OCI-LY7 (cell line): ENCODE data around the gene DPF3. TPM values are rescaled to one million over a fixed set of nuclear protein-coding genes. Genes with fewer than 3 reads are reported as not detected.

Experiments used
- BruUV-seq: library from RNA; stranded (reverse); fragments of 400-500 nt; replicated peaks from 2 replicates; lab custom pipeline; 2021; lab: Mats Ljungman, UMichigan
- CTCF ChIA-PET: fragments of 300-600 bp; sonication (Branson Sonifier 250); formaldehyde crosslinking; loops from one replicate; lab custom pipeline; 2022; ENCODE audit warnings: antibody characterized with exemption; ENCODE audit not compliant: unreplicated experiment; lab: Charles Lee
- POLR2A ChIA-PET: fragments of 300-600 bp; sonication (Branson Sonifier 250); formaldehyde crosslinking; loops from one replicate; lab custom pipeline; 2022; ENCODE audit warnings: antibody characterized with exemption; lab: Charles Lee
- DNase-seq: peaks from one replicate; pipeline ENCODE4 v3.0.0-alpha.2; 2015; ENCODE audit warnings: low spot score
- H2AFZ ChIP-seq: fragments of 200-600 bp; sonication (generic), shearing (Covaris generic); 2 replicates; pipeline ENCODE4 v1.6.1; 2014; ENCODE audit warnings: mild to moderate bottlenecking, antibody characterized with exemption, low read length, moderate library complexity
- H3K27ac ChIP-seq: fragments of 200-600 bp; sonication (generic); 2 replicates; pipeline ENCODE4 v1.5.1; 2014; ENCODE audit warnings: mixed run types, low read depth, mild to moderate bottlenecking, moderate library complexity, low read length, inconsistent platforms; ENCODE audit not compliant: poor library complexity, severe bottlenecking
- H3K36me3 ChIP-seq: fragments of 200-600 bp; sonication (generic); 2 replicates; pipeline ENCODE4 v1.6.1; 2014; ENCODE audit warnings: mild to moderate bottlenecking, antibody characterized with exemption, low read length, moderate library complexity, mixed read lengths; ENCODE audit not compliant: insufficient read depth
- H3K4me1 ChIP-seq: fragments of 200-600 bp; sonication (generic); 2 replicates; pipeline ENCODE4 v1.5.1; 2014; ENCODE audit warnings: mild to moderate bottlenecking, low read length; ENCODE audit not compliant: insufficient read depth, poor library complexity, severe bottlenecking
- H3K4me2 ChIP-seq: fragments of 200-600 bp; sonication (generic); 2 replicates; pipeline ENCODE4 v1.6.1; 2014; ENCODE audit warnings: mild to moderate bottlenecking, low read length
- H3K4me3 ChIP-seq: fragments of 200-600 bp; sonication (generic); 2 replicates; pipeline ENCODE4 v1.5.1; 2014; ENCODE audit warnings: mild to moderate bottlenecking, low read depth, low read length; ENCODE audit not compliant: poor library complexity, severe bottlenecking
- H3K79me2 ChIP-seq: fragments of 200-600 bp; sonication (generic); 2 replicates; pipeline ENCODE4 v1.6.1; 2016; ENCODE audit warnings: low read depth, mild to moderate bottlenecking, low read length, moderate library complexity, mixed read lengths; ENCODE audit not compliant: insufficient read depth
- H3K9me2 ChIP-seq: fragments of 200-600 bp; sonication (generic); 2 replicates; pipeline ENCODE4 v1.6.1; 2016; ENCODE audit warnings: mild to moderate bottlenecking, low read length, mixed read lengths; ENCODE audit not compliant: insufficient read depth
- H3K9me3 ChIP-seq: fragments of 200-600 bp; sonication (generic); 2 replicates; pipeline ENCODE4 v1.6.1; 2014; ENCODE audit warnings: mild to moderate bottlenecking, mixed run types, low read length, mixed read lengths
- H4K20me1 ChIP-seq: fragments of 200-600 bp; sonication (generic); 2 replicates; pipeline ENCODE4 v1.6.1; 2014; ENCODE audit warnings: mild to moderate bottlenecking, antibody characterized with exemption, low read length, moderate library complexity, mixed read lengths; ENCODE audit not compliant: insufficient read depth
- CTCF ChIP-seq: fragments of 200-600 bp; sonication (generic); conservative IDR thresholded peaks from 2 replicates; pipeline ENCODE4 v1.5.1; 2014; ENCODE audit warnings: mild to moderate bottlenecking, antibody characterized with exemption, low read length, moderate library complexity, mixed read lengths
- EZH2phosphoT487 ChIP-seq: fragments of 200-600 bp; sonication (generic); IDR thresholded peaks from 2 replicates; pipeline ENCODE4 v1.6.1; 2018; ENCODE audit warnings: low read depth, borderline replicate concordance, mild to moderate bottlenecking, mixed run types, antibody characterized with exemption, low read length, moderate library complexity, mixed read lengths
- intact Hi-C: fragments of 100-400 bp; cut with micrococcal nuclease; formaldehyde crosslinking; loops from one replicate; pipeline ENCODE4 v1.10.0; 2022; ENCODE audit not compliant: unreplicated experiment
- total RNA-seq, 2 experiments: library from RNA; depleted of rRNA in 1 of 2; stranded (reverse); fragments of >200 nt in 1 of 2; shearing (Covaris generic) in 1 of 2; gene quantifications; 2 replicates each; pipeline ENCODE4 v1.2.3, GENCODE V29; 2014 to 2022

Gene DPF3
- total RNA-seq, 2 experiments from 2014 or later, result 0.42 TPM; not detected in 1

- POLR2A ChIA-PET, result no interaction called here
Measured at GRCh38 chr14:72616294-72616693, 277.6 kb downstream of the DPF3 start.

GRCh38 chr14:72615451-72616121 lies 278.3 kb downstream of the DPF3 start:
- H3K27ac ChIP-seq, result no peak overlapping the region
- H3K4me2 ChIP-seq, result no peak overlapping the region
- no peaks in the 10 kb centered on the region for H3K9me2 ChIP-seq
- ChIA-PET POLR2A (no interaction called here), CTCF (no interaction called here)
- no peaks in the 10 kb centered on the region for H3K36me3 ChIP-seq
- H3K4me3 ChIP-seq, result no peak overlapping the region
- no peak overlapping the region for H2AFZ ChIP-seq
- intact Hi-C loops, result no loop called here
- DNase-seq, result no peak
- H3K9me3 ChIP-seq, result no peaks in the 10 kb centered on the region
- H3K4me1 ChIP-seq, result no peaks in the 10 kb centered on the region
- no TSS peak for BruUV-seq
- no peaks in the 10 kb centered on the region for H3K79me2 ChIP-seq
- TF ChIP-seq EZH2phosphoT487, result no peak
- TF ChIP-seq CTCF, result no peak
- no peaks in the 10 kb centered on the region for H4K20me1 ChIP-seq

More at GRCh38 chr14:72616294-72616693, 277.6 kb downstream of the DPF3 start:
- Histone ChIP-seq H3K79me2 (no peaks in the 10 kb centered on the region), H4K20me1 (no peaks in the 10 kb centered on the region), H3K9me2 (no peaks in the 10 kb centered on the region), H3K27ac (no peak overlapping the region), H3K36me3 (no peaks in the 10 kb centered on the region), H3K4me3 (no peak overlapping the region), H2AFZ (no peak overlapping the region), H3K4me1 (no peaks in the 10 kb centered on the region), H3K9me3 (no peaks in the 10 kb centered on the region), H3K4me2 (no peak overlapping the region)
- TF ChIP-seq EZH2phosphoT487 (no peak), CTCF (no peak)
- DNase-seq, result no peak
- intact Hi-C loops, result no loop called here
- no TSS peak for BruUV-seq
- CTCF ChIA-PET, result no interaction called here

- ChIA-PET POLR2A (no interaction called here), CTCF (no interaction called here)
- no peak overlapping the region for H3K4me3 ChIP-seq
- intact Hi-C loops, result no loop called here
- H2AFZ ChIP-seq, result no peak overlapping the region
- no peaks in the 10 kb centered on the region for H3K4me1 ChIP-seq
- no TSS peak for BruUV-seq
- H3K9me2 ChIP-seq, result no peaks in the 10 kb centered on the region
- no peaks in the 10 kb centered on the region for H3K79me2 ChIP-seq
- no peak for TF ChIP-seq EZH2phosphoT487
- TF ChIP-seq CTCF, result no peak
- DNase-seq, result no peak
- H3K9me3 ChIP-seq, result no peaks in the 10 kb centered on the region
- no peaks in the 10 kb centered on the region for H3K36me3 ChIP-seq
- H3K4me2 ChIP-seq, result no peak overlapping the region
- no peak overlapping the region for H3K27ac ChIP-seq
- no peaks in the 10 kb centered on the region for H4K20me1 ChIP-seq
Measured at GRCh38 chr14:72614891-72615415, 278.9 kb downstream of the DPF3 start.
